Neural progenitor cell (in vitro differentiated cells): ENCODE data around the gene IL21. TPM values are rescaled to one million over a fixed set of nuclear protein-coding genes. Genes with fewer than 3 reads are reported as not detected.

Experiments
- DNase-seq: peaks from one replicate; pipeline ENCODE4 v3.0.0-alpha.2; 2016; ENCODE audit warnings: low spot score
- H2AFZ ChIP-seq: fragments of 200-600 bp; sonication (generic); replicated peaks from 2 replicates; pipeline ENCODE4 v1.6.1; 2016; ENCODE audit warnings: antibody characterized with exemption
- H3F3A ChIP-seq: fragments of 200-600 bp; sonication (generic); 2 replicates; pipeline ENCODE4 v1.6.1; 2016; ENCODE audit warnings: antibody characterized with exemption, low read depth
- H3K27ac ChIP-seq: fragments of 200-600 bp; sonication (generic); 2 replicates; pipeline ENCODE4 v1.5.1; 2016; ENCODE audit warnings: mild to moderate bottlenecking
- H3K27me3 ChIP-seq: fragments of 200-600 bp; sonication (generic); 2 replicates; pipeline ENCODE4 v1.6.1; 2016; ENCODE audit warnings: mild to moderate bottlenecking, moderate library complexity
- H3K36me3 ChIP-seq: fragments of 200-600 bp; sonication (generic); 2 replicates; pipeline ENCODE4 v1.5.1; 2016
- H3K4me1 ChIP-seq: fragments of 200-600 bp; sonication (generic); 2 replicates; pipeline ENCODE4 v1.6.1; 2016; ENCODE audit warnings: mixed run types
- H3K4me2 ChIP-seq: fragments of 200-600 bp; sonication (generic); 2 replicates; pipeline ENCODE4 v1.6.1; 2016
- H3K4me3 ChIP-seq: fragments of 200-600 bp; sonication (generic); 2 replicates; pipeline ENCODE4 v1.5.1; 2016
- H3K79me2 ChIP-seq: fragments of 200-600 bp; sonication (generic); 2 replicates; pipeline ENCODE4 v1.6.1; 2016; ENCODE audit warnings: low read depth
- H3K9ac ChIP-seq: fragments of 200-600 bp; sonication (generic); 2 replicates; pipeline ENCODE4 v1.6.1; 2016
- H3K9me3 ChIP-seq: fragments of 200-600 bp; sonication (generic); 2 replicates; pipeline ENCODE4 v1.5.1; 2016; ENCODE audit warnings: low read depth
- H4K20me1 ChIP-seq: fragments of 200-600 bp; sonication (generic); 2 replicates; pipeline ENCODE4 v1.6.1; 2016; ENCODE audit warnings: low read depth
- H3K27ac Mint-ChIP-seq: 3 replicates; pipeline ENCODE4 v1.8.0; 2021; ENCODE audit warnings: mixed read lengths
- H3K27me3 Mint-ChIP-seq: 2 replicates; pipeline ENCODE4 v1.8.0; 2022; ENCODE audit warnings: low read depth, mild to moderate bottlenecking, inconsistent platforms, moderate library complexity, mixed read lengths; ENCODE audit not compliant: insufficient read depth
- H3K36me3 Mint-ChIP-seq: 3 replicates; pipeline ENCODE4 v1.8.0; 2021; ENCODE audit warnings: mixed read lengths
- H3K4me1 Mint-ChIP-seq: 3 replicates; pipeline ENCODE4 v1.8.0; 2021; ENCODE audit warnings: mixed read lengths
- H3K4me3 Mint-ChIP-seq: 3 replicates; pipeline ENCODE4 v1.8.0; 2021; ENCODE audit warnings: mild to moderate bottlenecking, moderate library complexity, mixed read lengths
- H3K9me3 Mint-ChIP-seq: 3 replicates; pipeline ENCODE4 v1.8.0; 2020; ENCODE audit warnings: mixed read lengths
- CTCF ChIP-seq: fragments of 200-600 bp; sonication (generic); IDR thresholded peaks from 2 replicates; pipeline ENCODE4 v1.5.1; 2017; ENCODE audit warnings: antibody characterized with exemption, mild to moderate bottlenecking
- EZH2 ChIP-seq: fragments of 200-600 bp; sonication (generic); IDR thresholded peaks from 2 replicates; pipeline ENCODE4 v1.6.1; 2017; ENCODE audit warnings: antibody characterized with exemption, mild to moderate bottlenecking, moderate library complexity
- EZH2phosphoT487 ChIP-seq: fragments of 200-600 bp; sonication (generic); IDR thresholded peaks from 2 replicates; pipeline ENCODE4 v1.6.1; 2017; ENCODE audit warnings: antibody characterized with exemption
- total RNA-seq: library from RNA; depleted of rRNA; stranded (reverse); fragments of >200 nt; gene quantifications from 2 replicates; pipeline ENCODE4 v1.2.3, GENCODE V29; 2015; ENCODE audit warnings: low replicate concordance

The IL21 gene
- not detected in 2 replicates for total RNA-seq

DNA sequence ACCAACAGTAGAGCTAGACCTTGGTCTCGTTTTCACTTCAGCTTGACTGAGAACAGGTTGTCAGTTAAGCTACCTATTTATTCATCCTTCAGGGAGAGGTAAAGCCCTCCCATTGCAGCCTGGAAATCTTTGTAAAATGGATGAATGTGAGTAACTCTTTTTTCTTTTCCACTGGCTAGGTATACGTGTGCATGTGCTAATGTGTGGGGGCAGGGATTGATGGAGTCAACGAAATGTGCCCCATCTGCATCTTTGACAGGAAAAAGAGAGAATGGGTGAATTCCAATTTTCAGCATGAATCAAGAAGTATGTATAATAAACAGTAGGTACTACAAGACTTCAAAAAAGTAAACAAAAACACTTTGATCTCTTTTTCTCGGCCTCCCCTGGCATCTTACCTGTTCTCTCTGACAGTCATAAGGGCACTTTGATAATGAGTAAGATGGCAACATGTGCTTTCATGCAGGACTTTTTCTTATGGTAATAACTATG, at the start of gene IL21:
Gene IL21, minus strand, starts transcription at position 51 of the 492 bp plus-strand sequence. CDS start 55 bp downstream, outside the sequence.
- Histone ChIP-seq H2AFZ (no peak within 1 kb of the TSS), H3K4me3 (no peak within 1 kb of the TSS), H3K4me1 (no peaks in the 10 kb centered on the region), H3K4me2 (no peak within 1 kb of the TSS), H3K9me3 (no peaks in the 10 kb centered on the region), H3K27ac (no peak within 1 kb of the TSS), H3K27me3 (no peaks in the 10 kb centered on the region), H4K20me1 (no peaks in the 10 kb centered on the region), H3K36me3 (no peaks in the 10 kb centered on the region), H3K79me2 (no peaks in the 10 kb centered on the region), H3F3A (no peaks in the 10 kb centered on the region), H3K9ac (no peak within 1 kb of the TSS)
- no peak within 1 kb of the TSS for H3K4me3 Mint-ChIP-seq
- DNase-seq, result no peak
- peaks cover 2% of the 10 kb centered on the region for H3K27me3 Mint-ChIP-seq
- no peak for TF ChIP-seq EZH2
- TF ChIP-seq EZH2phosphoT487, result no peak
- no peak for TF ChIP-seq CTCF
- no peaks in the 10 kb centered on the region for H3K36me3 Mint-ChIP-seq
- H3K4me1 Mint-ChIP-seq, result no peaks in the 10 kb centered on the region
- no peaks in the 10 kb centered on the region for H3K9me3 Mint-ChIP-seq
- no peak within 1 kb of the TSS for H3K27ac Mint-ChIP-seq

GRCh38 chr4:122669911-122670738, 49.3 kb upstream of the IL21 start:
- Histone ChIP-seq H3K4me3 (no peak overlapping the region), H3K9me3 (no peaks in the 10 kb centered on the region), H3K9ac (no peak overlapping the region), H3K4me2 (no peak overlapping the region), H3K4me1 (peaks cover 14% of the 10 kb centered on the region), H3K36me3 (no peaks in the 10 kb centered on the region), H3K27me3 (no peaks in the 10 kb centered on the region), H3K79me2 (no peaks in the 10 kb centered on the region), H4K20me1 (no peaks in the 10 kb centered on the region), H3F3A (no peaks in the 10 kb centered on the region), H3K27ac (no peak overlapping the region), H2AFZ (no peak overlapping the region)
- no peak overlapping the region for H3K4me3 Mint-ChIP-seq
- no peak for TF ChIP-seq EZH2
- no peak for TF ChIP-seq EZH2phosphoT487
- no peak for TF ChIP-seq CTCF
- peaks cover 4% of the 10 kb centered on the region for H3K4me1 Mint-ChIP-seq
- no peaks in the 10 kb centered on the region for H3K9me3 Mint-ChIP-seq
- no peaks in the 10 kb centered on the region for H3K27me3 Mint-ChIP-seq
- H3K36me3 Mint-ChIP-seq, result no peaks in the 10 kb centered on the region
- no peak for DNase-seq
- no peak overlapping the region for H3K27ac Mint-ChIP-seq

DNA sequence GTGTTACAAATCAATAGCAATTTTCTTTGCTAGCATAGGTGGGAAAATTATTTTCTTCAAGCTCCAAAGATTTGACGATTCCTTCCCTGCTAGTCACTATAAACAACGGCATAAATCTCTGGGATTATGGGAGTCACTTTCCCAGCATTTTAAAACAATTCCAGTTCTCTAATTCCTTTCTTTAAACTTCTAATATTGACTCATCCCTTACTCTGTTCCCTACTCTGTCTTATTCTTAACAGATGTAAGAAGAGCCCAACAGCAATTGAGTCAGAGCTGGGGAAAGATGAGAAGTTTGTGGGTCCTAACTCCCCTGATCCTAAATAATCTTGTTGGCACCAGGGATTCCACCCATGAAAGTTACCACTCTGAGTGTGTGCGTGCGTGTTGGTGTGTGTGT, 47.4 kb upstream of the IL21 start:
- Histone ChIP-seq H3K27me3 (no peaks in the 10 kb centered on the region), H4K20me1 (no peaks in the 10 kb centered on the region), H3K9ac (no peak overlapping the region), H3K4me3 (no peak overlapping the region), H3K9me3 (no peaks in the 10 kb centered on the region), H3K4me1 (peaks cover 10% of the 10 kb centered on the region), H3K27ac (no peak overlapping the region), H3F3A (no peaks in the 10 kb centered on the region), H3K4me2 (no peak overlapping the region), H3K36me3 (no peaks in the 10 kb centered on the region), H3K79me2 (no peaks in the 10 kb centered on the region), H2AFZ (no peak overlapping the region)
- no peak overlapping the region for H3K27ac Mint-ChIP-seq
- no peak for DNase-seq
- H3K9me3 Mint-ChIP-seq, result no peaks in the 10 kb centered on the region
- H3K36me3 Mint-ChIP-seq, result no peaks in the 10 kb centered on the region
- no peak overlapping the region for H3K4me3 Mint-ChIP-seq
- TF ChIP-seq EZH2phosphoT487 (no peak), EZH2 (no peak), CTCF (no peak)
- peaks cover 3% of the 10 kb centered on the region for H3K4me1 Mint-ChIP-seq
- no peaks in the 10 kb centered on the region for H3K27me3 Mint-ChIP-seq
